Small intestine (tissue), 7 donors: ENCODE measurements around the gene HPN. TPM values are rescaled to one million over a fixed set of nuclear protein-coding genes. Genes with fewer than 3 reads are reported as not detected.

Source experiments
- DNase-seq, 2 donors: peaks; one replicate each; pipeline versions ENCODE4 v3.0.0 to v3.0.0-alpha.2; 2013
- FAIRE-seq: peaks from 2 replicates; lab custom pipeline; 2012; peaks lifted over from hg19 to GRCh38; lab: Jason Lieb, UNC
- H3K27ac ChIP-seq, 3 donors: one replicate each; pipeline ENCODE4 v1.5.1; 2013; ENCODE audit warnings: low read length in 2 of 3, mild to moderate bottlenecking in 2 of 3, control low read depth in 1 of 3, inconsistent platforms in 1 of 3, low read depth in 1 of 3, moderate library complexity in 1 of 3
- H3K27me3 ChIP-seq, 3 donors: one replicate each; pipeline ENCODE4 v1.6.1; 2013; ENCODE audit warnings: low read length in 3 of 3, inconsistent platforms in 1 of 3; ENCODE audit not compliant: control insufficient read depth in 3 of 3, insufficient read depth in 3 of 3
- H3K36me3 ChIP-seq, 3 donors: one replicate each; pipeline ENCODE4 v1.6.1; 2013; ENCODE audit warnings: low read length in 3 of 3, inconsistent platforms in 1 of 3, low read depth in 1 of 3, mild to moderate bottlenecking in 1 of 3, moderate library complexity in 1 of 3; ENCODE audit not compliant: control insufficient read depth in 3 of 3, insufficient read depth in 2 of 3
- H3K4me1 ChIP-seq, 3 donors: one replicate each; pipeline ENCODE4 v1.6.1; 2013; ENCODE audit warnings: low read length in 2 of 3, inconsistent platforms in 1 of 3, low read depth in 1 of 3, mild to moderate bottlenecking in 1 of 3, moderate library complexity in 1 of 3; ENCODE audit not compliant: control insufficient read depth in 3 of 3, insufficient read depth in 2 of 3
- H3K4me3 ChIP-seq, 3 donors: one replicate each; pipeline ENCODE4 v1.5.1; 2013; ENCODE audit warnings: low read length in 3 of 3, control low read depth in 1 of 3, inconsistent platforms in 1 of 3, low read depth in 1 of 3, mild to moderate bottlenecking in 1 of 3, moderate library complexity in 1 of 3
- H3K9me3 ChIP-seq, 2 donors: one replicate each; pipeline ENCODE4 v1.6.1; 2013; ENCODE audit warnings: low read depth in 1 of 2, low read length in 1 of 2; ENCODE audit not compliant: control insufficient read depth in 2 of 2, insufficient read depth in 1 of 2
- WGBS, 3 donors: extraction: QIAGEN DNeasy Blood & Tissue Kit; methylation state at CpG; one replicate each; pipeline ENCODE4 v1.1.7; 2013; 5-methylcytosine and 5-hydroxymethylcytosine counted together
- polyA plus RNA-seq, 4 donors: library from polyadenylated mRNA; stranded (reverse) in 3 of 4; unstranded in 1 of 4; fragments of 200-250 nt in 3 of 4; fragments of 120-200 nt in 1 of 4; gene quantifications; one replicate each; pipeline versions ENCODE4 v1.2.1 to v1.2.3, GENCODE V29; 2013
- donor health status: healthy with polysubstance abuse.
- donor health status: control.
- donor health status: control.
- donor health status: Bipolar disorder and iron deficiency.
- donor health status: healthy.

The HPN gene
- polyA plus RNA-seq, 4 donors: 1.8 to 481 TPM; not detected in 2

DNA sequence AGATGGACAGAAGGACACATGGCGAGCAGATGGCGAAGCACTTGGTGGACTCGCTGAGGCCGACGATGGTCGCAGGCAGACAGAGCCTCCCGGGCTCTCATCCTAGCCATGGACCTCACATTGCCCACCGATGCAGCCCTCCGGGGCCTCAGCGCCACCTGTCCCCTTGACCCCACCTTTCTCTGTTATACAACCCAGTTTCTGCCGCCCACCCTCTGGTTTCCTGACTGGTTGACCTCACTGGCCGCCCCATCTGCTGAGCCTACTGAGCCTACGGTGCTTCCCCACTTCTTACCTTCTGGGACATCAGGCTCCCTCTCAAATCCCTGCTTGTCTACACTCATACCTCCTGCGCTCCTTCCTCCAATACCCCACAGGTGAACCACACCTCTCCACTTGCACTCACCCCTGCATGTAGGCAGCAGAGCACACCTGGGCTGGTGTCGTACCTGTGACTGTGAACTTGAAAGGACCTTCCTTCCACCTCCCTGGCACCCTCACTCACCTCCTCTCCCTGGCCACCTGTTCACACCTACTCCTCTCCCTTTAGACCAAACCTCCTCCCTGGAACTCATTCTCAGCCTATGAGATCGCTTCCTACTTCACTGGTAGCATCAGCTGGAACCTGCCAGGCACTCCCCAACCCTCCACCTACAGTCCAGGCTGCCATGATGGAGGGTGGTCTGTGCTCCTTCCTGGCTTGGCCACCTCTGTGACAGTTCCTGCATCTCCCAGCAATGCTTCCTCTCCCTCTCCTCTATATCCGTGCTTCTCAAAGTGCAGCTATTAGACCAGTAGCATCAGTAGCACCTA, 36.1 kb downstream of the HPN start:
- H3K4me1 ChIP-seq: no peaks in the 10 kb centered on the region
- H3K36me3 ChIP-seq: no peaks in the 10 kb centered on the region
- DNase-seq (no peak), FAIRE-seq (no peak)
- 84 to 90% (median 86%) methylated on average over 16 to 17 of the region's 17 CpGs for WGBS, 3 donors
- H3K27me3 ChIP-seq: no peaks in the 10 kb centered on the region
- H3K27ac ChIP-seq: no peak overlapping the region
- H3K9me3 ChIP-seq: peaks cover 0 to 5% of the 10 kb centered on the region in 2 donors
- H3K4me3 ChIP-seq: no peak overlapping the region

DNA sequence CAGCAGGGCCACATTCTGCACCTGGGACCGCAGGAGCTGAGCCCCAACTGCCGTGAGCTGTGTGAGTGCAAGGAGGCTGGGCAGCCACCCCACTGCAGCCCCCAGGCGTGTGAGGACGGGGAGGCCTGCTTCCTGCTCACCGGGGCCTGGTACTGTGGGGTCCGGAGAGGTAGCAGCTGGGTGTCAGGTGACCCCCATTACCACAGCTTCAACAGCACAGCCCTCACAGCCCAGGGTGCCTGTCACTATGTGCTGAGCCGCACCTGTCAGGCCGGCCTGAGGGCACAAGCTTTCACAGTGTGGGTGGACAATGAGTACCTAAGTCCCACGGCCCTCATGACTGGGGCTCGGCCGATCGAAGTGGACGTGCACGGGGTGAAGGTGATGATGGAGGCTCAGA, 38.3 kb downstream of the HPN start:
- FAIRE-seq: no peak
- no peaks in the 10 kb centered on the region for H3K4me1 ChIP-seq
- no peak overlapping the region for H3K4me3 ChIP-seq
- DNase-seq: no peak
- WGBS, 3 donors: 80 to 86% (median 81%) methylated on average over 14 of the region's 14 CpGs
- H3K27ac ChIP-seq: no peak overlapping the region
- no peaks in the 10 kb centered on the region for H3K27me3 ChIP-seq
- no peaks in the 10 kb centered on the region for H3K36me3 ChIP-seq
- peaks cover 0 to 5% of the 10 kb centered on the region in 2 donors for H3K9me3 ChIP-seq

DNA sequence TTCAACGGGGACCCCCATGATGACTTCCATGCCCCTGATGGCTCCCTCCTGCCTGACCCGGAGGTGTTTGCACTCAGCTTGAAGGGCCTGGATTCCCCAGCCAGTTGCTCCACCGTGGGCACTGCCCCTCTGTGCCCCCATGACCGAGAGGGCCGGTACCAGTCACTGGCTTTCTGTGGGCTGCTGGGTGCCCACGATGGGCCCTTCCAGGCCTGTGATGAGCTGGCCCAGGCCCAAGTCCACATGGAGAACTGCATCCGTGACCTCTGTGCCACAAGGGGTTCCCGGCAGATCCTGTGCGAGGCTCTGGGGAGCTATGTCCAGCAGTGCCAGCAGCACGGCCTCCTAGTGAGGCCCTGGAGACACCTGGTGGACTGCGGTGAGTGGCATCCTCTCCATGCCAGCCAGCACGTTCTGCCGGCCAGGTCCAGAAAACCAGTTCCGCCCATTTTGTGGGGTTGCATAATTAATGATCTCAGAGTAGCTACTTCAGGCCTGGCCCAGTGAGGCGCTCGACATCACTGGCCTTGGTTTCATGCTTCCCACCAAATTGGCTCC, 39.2 kb downstream of the HPN start:
- FAIRE-seq (no peak), DNase-seq (no peak)
- no peaks in the 10 kb centered on the region for H3K36me3 ChIP-seq
- H3K4me3 ChIP-seq: no peak overlapping the region
- H3K27me3 ChIP-seq: no peaks in the 10 kb centered on the region
- no peak overlapping the region for H3K27ac ChIP-seq
- 75 to 87% (median 80%) methylated on average over 16 of the region's 16 CpGs for WGBS, 3 donors
- no peaks in the 10 kb centered on the region for H3K4me1 ChIP-seq
- H3K9me3 ChIP-seq: peaks cover 0 to 5% of the 10 kb centered on the region in 2 donors

DNA sequence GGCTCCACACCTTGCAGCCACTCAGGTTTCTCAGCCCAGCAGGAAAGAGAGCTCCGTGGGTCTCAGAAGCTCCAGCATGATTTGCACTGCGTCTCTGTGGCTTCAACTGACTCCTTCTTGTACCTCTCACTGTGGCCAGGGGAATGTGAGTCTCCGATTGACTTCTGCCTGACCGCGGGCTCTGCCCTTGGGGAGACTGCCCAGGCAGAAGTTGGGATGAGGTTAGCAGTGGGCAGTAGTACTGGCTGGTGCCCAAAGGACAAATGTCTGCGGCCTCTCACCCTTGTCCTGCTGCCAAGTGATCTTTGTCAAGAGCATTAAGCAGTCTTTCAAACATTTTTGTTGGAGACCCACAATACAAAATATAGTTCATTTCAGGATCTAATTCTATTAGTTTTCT, 39.7 kb downstream of the HPN start:
- H3K27me3 ChIP-seq: no peaks in the 10 kb centered on the region
- DNase-seq (no peak), FAIRE-seq (no peak)
- peaks cover 0 to 5% of the 10 kb centered on the region in 2 donors for H3K9me3 ChIP-seq
- no peaks in the 10 kb centered on the region for H3K4me1 ChIP-seq
- no peaks in the 10 kb centered on the region for H3K36me3 ChIP-seq
- no peak overlapping the region for H3K4me3 ChIP-seq
- WGBS, 3 donors: 71 to 90% (median 83%) methylated on average over 6 of the region's 6 CpGs
- no peak overlapping the region for H3K27ac ChIP-seq

DNA sequence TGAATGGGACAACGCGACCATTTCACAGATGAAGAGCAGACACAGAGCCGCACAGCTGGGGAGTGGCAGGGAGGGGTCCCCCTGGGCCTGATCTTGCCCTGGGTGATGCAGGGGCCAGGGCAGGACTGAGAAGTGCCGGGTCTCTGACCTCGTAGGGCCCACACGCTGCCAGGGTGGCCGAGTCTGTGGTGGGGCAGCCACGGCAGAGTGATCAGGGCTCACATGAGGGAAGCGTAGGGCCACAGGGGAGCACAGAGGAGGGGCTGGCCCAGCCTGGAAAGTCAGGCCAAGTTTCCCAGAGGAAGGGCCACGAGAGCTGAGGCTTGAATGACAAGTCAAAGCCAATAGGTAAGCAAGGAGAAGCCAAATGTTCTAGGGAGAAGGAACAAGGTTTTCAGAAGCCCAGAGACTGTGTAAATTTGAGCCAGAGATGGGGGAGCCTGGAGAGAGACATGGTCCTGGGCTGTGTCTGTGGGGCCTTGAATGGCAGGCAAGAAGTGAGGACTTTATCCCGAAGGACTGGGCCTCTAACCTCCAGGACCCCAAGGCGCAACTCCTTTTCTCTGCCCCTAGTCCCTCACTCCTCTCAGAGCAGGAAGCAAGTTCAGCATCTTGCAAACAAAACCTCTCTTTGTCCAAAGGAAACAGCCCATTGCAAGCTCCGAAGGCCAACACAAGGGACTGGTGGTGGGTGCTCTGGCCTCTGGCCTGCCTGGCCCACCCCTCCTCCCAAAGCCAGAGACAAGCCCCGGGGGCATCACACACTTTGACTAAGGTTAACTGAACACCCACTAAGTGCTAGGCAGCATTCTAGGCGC, 42.4 kb downstream of the HPN start:
- 81 to 85% (median 82%) methylated on average over 15 of the region's 15 CpGs for WGBS, 3 donors
- H3K27ac ChIP-seq: no peak overlapping the region
- no peak for FAIRE-seq

DNA sequence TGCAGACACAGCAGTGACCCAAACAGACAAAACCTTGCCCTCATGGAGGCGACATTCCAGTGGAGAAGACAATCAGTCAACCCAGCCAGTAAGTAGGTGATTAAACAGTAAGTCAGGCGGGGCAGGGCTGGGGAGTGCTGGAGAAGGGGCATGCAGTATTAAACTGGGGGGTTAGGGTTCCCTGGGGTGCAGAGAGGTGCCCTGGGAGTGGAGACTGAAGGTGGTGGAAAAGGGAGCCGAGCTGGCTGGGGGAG, 42.9 kb downstream of the HPN start:
- Histone ChIP-seq H3K4me3 (no peak overlapping the region), H3K27ac (no peak overlapping the region), H3K36me3 (no peaks in the 10 kb centered on the region), H3K4me1 (peaks cover 0 to 11% (median 0%) of the 10 kb centered on the region in 3 donors), H3K27me3 (no peaks in the 10 kb centered on the region), H3K9me3 (peaks cover 0 to 5% of the 10 kb centered on the region in 2 donors)
- DNase-seq: no peak
- WGBS, 3 donors: 81 to 88% (median 85%) methylated on average over 3 of the region's 3 CpGs
- no peak for FAIRE-seq

More for the DNA sequence above, 42.4 kb downstream of the HPN start:
- Histone ChIP-seq H3K4me3 (no peak overlapping the region), H3K27me3 (no peaks in the 10 kb centered on the region), H3K4me1 (peaks cover 0 to 11% (median 0%) of the 10 kb centered on the region in 3 donors), H3K36me3 (no peaks in the 10 kb centered on the region), H3K9me3 (peaks cover 0 to 5% of the 10 kb centered on the region in 2 donors)
- no peak for DNase-seq

DNA sequence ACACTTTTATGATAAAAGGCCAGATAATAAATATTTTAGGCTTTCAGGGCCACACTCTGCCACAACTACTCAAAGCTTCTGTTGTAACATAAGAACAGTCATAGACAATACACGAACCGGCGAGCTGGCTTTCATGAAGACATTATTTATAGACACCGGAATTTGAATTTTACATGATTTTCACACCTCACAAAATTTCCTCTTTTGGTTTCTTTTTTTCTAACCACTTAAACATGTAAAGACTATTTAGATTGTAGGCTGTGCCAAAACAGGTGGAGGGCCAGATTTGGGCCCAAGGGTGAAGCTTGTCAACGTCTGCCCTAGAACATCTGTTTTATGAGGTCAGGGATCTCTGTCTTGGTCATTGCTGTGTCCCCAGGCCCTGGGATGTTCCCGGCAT, 44.4 kb downstream of the HPN start:
- FAIRE-seq (no peak), DNase-seq (no peak)
- Histone ChIP-seq H3K4me1 (peaks cover 0 to 14% (median 0%) of the 10 kb centered on the region in 3 donors), H3K27ac (no peak overlapping the region), H3K9me3 (peaks cover 0 to 5% of the 10 kb centered on the region in 2 donors), H3K4me3 (no peak overlapping the region), H3K36me3 (no peaks in the 10 kb centered on the region), H3K27me3 (peaks cover 0 to 3% (median 0%) of the 10 kb centered on the region in 3 donors)
- 64 to 74% (median 69%) methylated on average over 6 of the region's 6 CpGs for WGBS, 3 donors

DNA sequence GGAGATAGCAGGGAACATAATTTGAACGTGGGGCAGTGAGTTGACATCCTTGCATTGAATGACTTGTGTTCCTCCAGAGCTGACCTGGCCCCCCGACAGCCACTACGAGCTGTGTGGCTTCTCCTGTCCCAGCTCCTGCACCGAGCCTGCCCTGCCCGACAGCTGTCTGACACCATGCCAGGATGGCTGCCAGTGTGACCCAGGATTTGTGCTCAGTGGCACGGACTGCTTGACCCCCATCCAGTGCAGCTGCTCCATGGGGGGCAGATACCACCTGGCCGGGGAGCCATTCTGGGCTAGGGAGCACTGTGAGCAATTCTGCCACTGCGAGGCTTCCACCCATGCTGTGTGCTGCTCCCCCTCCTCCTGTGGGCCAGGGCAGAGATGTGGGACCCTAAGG, 44.9 kb downstream of the HPN start:
- FAIRE-seq (no peak), DNase-seq (no peak)
- Histone ChIP-seq H3K4me1 (peaks cover 0 to 14% (median 0%) of the 10 kb centered on the region in 3 donors), H3K9me3 (peaks cover 0 to 5% of the 10 kb centered on the region in 2 donors), H3K4me3 (no peak overlapping the region), H3K36me3 (no peaks in the 10 kb centered on the region), H3K27ac (no peak overlapping the region), H3K27me3 (peaks cover 0 to 3% (median 0%) of the 10 kb centered on the region in 3 donors)
- 57 to 78% (median 77%) methylated on average over 8 of the region's 8 CpGs for WGBS, 3 donors
